ENCODE data around the gene ASH1L. TPM values are rescaled to one million over a fixed set of nuclear protein-coding genes. Genes with fewer than 3 reads are reported as not detected.

The ASH1L gene
- total RNA-seq, 1 experiment from 2014 or later = 29.3 TPM

DNA sequence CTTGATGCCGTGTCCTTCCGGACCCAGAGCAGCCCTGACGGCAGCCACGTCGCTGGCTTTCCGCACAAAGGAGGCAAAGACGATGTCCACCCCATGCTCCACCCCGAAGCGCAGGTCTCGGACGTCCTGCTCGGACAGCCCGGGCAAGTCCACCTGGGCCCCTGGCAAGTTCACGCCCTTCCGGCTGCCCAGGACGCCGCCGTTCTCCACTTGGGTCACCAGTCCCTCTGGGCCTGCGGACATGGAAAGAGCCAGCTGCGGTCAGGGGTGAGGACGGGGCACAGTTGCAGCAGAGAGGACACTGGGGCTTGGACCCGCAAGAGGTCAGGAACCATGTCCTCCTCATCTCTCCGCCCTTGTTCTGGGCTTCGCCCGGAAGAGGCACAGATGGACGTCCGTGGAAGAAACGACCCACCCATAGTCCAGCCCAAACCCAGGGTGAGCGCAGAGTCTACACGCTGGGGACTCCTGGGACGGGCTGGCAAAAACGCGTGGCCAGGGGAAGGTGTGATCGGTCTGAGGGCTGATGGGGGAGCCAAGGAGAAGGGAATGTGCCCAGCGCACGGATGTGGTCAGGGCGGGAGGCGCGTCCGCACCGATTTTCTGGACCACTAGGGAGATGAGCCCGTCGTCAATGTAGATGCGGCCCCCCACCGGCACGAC is 268.0 kb downstream of the ASH1L start (continued):
- TF ChIP-seq, protein P1, sequence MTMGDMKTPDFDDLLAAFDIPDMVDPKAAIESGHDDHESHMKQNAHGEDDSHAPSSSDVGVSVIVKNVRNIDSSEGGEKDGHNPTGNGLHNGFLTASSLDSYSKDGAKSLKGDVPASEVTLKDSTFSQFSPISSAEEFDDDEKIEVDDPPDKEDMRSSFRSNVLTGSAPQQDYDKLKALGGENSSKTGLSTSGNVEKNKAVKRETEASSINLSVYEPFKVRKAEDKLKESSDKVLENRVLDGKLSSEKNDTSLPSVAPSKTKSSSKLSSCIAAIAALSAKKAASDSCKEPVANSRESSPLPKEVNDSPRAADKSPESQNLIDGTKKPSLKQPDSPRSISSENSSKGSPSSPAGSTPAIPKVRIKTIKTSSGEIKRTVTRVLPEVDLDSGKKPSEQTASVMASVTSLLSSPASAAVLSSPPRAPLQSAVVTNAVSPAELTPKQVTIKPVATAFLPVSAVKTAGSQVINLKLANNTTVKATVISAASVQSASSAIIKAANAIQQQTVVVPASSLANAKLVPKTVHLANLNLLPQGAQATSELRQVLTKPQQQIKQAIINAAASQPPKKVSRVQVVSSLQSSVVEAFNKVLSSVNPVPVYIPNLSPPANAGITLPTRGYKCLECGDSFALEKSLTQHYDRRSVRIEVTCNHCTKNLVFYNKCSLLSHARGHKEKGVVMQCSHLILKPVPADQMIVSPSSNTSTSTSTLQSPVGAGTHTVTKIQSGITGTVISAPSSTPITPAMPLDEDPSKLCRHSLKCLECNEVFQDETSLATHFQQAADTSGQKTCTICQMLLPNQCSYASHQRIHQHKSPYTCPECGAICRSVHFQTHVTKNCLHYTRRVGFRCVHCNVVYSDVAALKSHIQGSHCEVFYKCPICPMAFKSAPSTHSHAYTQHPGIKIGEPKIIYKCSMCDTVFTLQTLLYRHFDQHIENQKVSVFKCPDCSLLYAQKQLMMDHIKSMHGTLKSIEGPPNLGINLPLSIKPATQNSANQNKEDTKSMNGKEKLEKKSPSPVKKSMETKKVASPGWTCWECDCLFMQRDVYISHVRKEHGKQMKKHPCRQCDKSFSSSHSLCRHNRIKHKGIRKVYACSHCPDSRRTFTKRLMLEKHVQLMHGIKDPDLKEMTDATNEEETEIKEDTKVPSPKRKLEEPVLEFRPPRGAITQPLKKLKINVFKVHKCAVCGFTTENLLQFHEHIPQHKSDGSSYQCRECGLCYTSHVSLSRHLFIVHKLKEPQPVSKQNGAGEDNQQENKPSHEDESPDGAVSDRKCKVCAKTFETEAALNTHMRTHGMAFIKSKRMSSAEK (CRISPR knock-in tag; IDR thresholded peaks at IDR 0.05; ENCODE audit: borderline replicate concordance) = no peak
- TF ChIP-seq GRHL2 (CRISPR knock-in tag; IDR thresholded peaks at IDR 0.05; ENCODE audit: insufficient replicate concordance, severe bottlenecking) = no peak

- Mint-ChIP-seq H3K27me3 (ENCODE audit: low read depth) (peaks cover 49% of the 10 kb centered on the region), H3K27ac (no peak overlapping the region), H3K4me1 (peaks cover 29% of the 10 kb centered on the region), H3K9me3 (no peaks in the 10 kb centered on the region), H3K36me3 (no peaks in the 10 kb centered on the region), H3K4me3 (no peak overlapping the region)
- TF ChIP-seq ZNF263 (CRISPR knock-in tag; IDR thresholded peaks at IDR 0.05; ENCODE audit: low read depth) (no peak), NFYB (CRISPR knock-in tag; conservative IDR thresholded peaks at IDR 0.05; ENCODE audit: low read depth) (no peak), ZNF671 (CRISPR knock-in tag; IDR thresholded peaks at IDR 0.05) (no peak), ZNF121 (CRISPR knock-in tag; IDR thresholded peaks at IDR 0.05) (no peak), ZNF416 (CRISPR knock-in tag; IDR thresholded peaks at IDR 0.05) (no peak), EMX1 (CRISPR knock-in tag; IDR thresholded peaks at IDR 0.05) (no peak), FOXP4 (CRISPR knock-in tag; IDR thresholded peaks at IDR 0.05) (no peak), ARID4B (CRISPR knock-in tag; IDR thresholded peaks at IDR 0.05; ENCODE audit: borderline replicate concordance) (no peak), SOX15 (CRISPR knock-in tag; IDR thresholded peaks at IDR 0.05) (no peak), GRHL2 (CRISPR knock-in tag; IDR thresholded peaks at IDR 0.05; ENCODE audit: insufficient replicate concordance, severe bottlenecking) (no peak), JAZF1 (CRISPR knock-in tag; IDR thresholded peaks at IDR 0.05) (no peak), CDX4 (CRISPR knock-in tag; IDR thresholded peaks at IDR 0.05; ENCODE audit: borderline replicate concordance) (no peak), USF1 (CRISPR knock-in tag; IDR thresholded peaks at IDR 0.05) (no peak), NR3C1 (CRISPR knock-in tag; conservative IDR thresholded peaks at IDR 0.05; ENCODE audit: low read depth) (no peak)
- TF ChIP-seq, protein P2, sequence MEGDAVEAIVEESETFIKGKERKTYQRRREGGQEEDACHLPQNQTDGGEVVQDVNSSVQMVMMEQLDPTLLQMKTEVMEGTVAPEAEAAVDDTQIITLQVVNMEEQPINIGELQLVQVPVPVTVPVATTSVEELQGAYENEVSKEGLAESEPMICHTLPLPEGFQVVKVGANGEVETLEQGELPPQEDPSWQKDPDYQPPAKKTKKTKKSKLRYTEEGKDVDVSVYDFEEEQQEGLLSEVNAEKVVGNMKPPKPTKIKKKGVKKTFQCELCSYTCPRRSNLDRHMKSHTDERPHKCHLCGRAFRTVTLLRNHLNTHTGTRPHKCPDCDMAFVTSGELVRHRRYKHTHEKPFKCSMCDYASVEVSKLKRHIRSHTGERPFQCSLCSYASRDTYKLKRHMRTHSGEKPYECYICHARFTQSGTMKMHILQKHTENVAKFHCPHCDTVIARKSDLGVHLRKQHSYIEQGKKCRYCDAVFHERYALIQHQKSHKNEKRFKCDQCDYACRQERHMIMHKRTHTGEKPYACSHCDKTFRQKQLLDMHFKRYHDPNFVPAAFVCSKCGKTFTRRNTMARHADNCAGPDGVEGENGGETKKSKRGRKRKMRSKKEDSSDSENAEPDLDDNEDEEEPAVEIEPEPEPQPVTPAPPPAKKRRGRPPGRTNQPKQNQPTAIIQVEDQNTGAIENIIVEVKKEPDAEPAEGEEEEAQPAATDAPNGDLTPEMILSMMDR (IDR thresholded peaks at IDR 0.05) = no peak
- ChIA-PET POLR2A (no interaction called here), CTCF (interaction anchor here (1.4 to 1.7 kb wide), 3 partner anchors 15 to 42 kb away, joined by 8 to 15 read pairs (median 12); no protein-coding TSS in a partner anchor)
- DNase-seq (ENCODE audit: low spot score) (no peak), ATAC-seq (no peak)
These were observed 269.4 kb downstream of the ASH1L start for GRCh38 chr1:155293086-155293749.

Data from WTC11 (cell line).